ENCODE results near the gene MLKL. TPM values are rescaled to one million over a fixed set of nuclear protein-coding genes. Genes with fewer than 3 reads are reported as not detected.

The MLKL gene
- polyA plus RNA-seq, 1 donor (not counting 4 experiments of a cell fraction or from before 2014, with no cell fraction given) = 12.5 TPM

DNA sequence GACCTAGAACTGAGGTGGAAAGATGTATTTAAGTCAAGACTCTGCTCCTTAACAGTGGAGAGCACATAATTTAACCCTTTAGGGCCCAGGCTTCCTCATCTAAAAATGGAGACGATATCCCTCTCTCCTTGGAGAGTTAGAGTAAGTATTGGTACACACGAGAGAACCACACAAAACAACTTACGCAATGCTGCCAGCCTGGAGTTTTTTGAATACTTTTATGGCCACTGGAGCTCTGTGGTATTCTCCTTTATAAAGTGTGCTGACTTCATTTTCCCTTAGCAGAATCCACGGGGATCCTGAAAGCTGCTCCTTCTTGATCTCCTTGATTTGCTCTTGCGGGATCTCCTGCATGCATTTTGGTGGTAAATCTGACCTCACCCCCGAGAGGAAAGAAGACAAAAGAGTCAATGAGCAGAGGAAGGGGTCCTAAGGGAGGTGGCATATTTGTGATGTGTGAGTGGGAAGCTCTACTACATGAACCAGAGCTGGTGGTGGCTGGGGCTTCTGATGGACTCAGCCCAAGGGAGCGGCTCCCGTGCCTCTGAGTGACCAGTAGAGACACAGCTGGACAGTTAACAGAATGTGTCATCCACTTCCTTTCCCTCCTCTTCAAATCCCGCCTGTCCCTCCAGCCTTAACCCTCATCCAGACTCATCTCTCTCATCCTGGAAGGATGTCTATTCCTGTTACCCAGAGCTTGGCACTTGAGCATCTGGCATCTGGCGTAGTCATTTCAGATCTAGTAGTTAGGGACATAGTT lies 9.4 kb downstream of the MLKL start:
- no peaks in the 10 kb centered on the region for H3K9me1 ChIP-seq (ENCODE audit: control insufficient read depth, extremely low read depth, insufficient read depth, low read length)
- no peaks in the 10 kb centered on the region for H3K27me3 ChIP-seq (ENCODE audit: control insufficient read depth, extremely low read depth, insufficient read depth, low read length)
- H3K79me2 ChIP-seq (ENCODE audit: control insufficient read depth, insufficient read depth, low read length) = no peaks in the 10 kb centered on the region
- TF ChIP-seq EZH2 (IDR thresholded peaks at IDR 0.05; ENCODE audit: low read length) = no peak
- TF ChIP-seq, protein P1, sequence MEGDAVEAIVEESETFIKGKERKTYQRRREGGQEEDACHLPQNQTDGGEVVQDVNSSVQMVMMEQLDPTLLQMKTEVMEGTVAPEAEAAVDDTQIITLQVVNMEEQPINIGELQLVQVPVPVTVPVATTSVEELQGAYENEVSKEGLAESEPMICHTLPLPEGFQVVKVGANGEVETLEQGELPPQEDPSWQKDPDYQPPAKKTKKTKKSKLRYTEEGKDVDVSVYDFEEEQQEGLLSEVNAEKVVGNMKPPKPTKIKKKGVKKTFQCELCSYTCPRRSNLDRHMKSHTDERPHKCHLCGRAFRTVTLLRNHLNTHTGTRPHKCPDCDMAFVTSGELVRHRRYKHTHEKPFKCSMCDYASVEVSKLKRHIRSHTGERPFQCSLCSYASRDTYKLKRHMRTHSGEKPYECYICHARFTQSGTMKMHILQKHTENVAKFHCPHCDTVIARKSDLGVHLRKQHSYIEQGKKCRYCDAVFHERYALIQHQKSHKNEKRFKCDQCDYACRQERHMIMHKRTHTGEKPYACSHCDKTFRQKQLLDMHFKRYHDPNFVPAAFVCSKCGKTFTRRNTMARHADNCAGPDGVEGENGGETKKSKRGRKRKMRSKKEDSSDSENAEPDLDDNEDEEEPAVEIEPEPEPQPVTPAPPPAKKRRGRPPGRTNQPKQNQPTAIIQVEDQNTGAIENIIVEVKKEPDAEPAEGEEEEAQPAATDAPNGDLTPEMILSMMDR (optimal IDR thresholded peaks at IDR 0.05 in 1 of 3, IDR thresholded peaks at IDR 0.05 in 1 of 3, conservative IDR thresholded peaks at IDR 0.05 in 1 of 3; ENCODE audit: extremely low read depth in 1 of 3, insufficient read depth in 2 of 3, low read length in 3 of 3) = no peak
- no peak overlapping the region for H3K9ac ChIP-seq (ENCODE audit: control insufficient read depth, extremely low read depth, insufficient read depth, low read length)
- FAIRE-seq = no peak
- H3K36me3 ChIP-seq (ENCODE audit: control insufficient read depth in 2 of 2, extremely low read depth in 1 of 2, insufficient read depth in 2 of 2, low read length in 2 of 2) = peaks cover 13 to 17% of the 10 kb centered on the region in 2 experiments
- H3K4me1 ChIP-seq (ENCODE audit: control insufficient read depth, extremely low read depth, insufficient read depth, low read length) = peaks cover 4% of the 10 kb centered on the region
- H3K27ac ChIP-seq (ENCODE audit: control insufficient read depth, insufficient read depth, low read length) = no peak overlapping the region
- no peak overlapping the region for H2AFZ ChIP-seq (ENCODE audit: control insufficient read depth, low read length)
- no peak overlapping the region for H3K4me3 ChIP-seq (ENCODE audit: control insufficient read depth in 2 of 3, extremely low read depth in 1 of 3, insufficient read depth in 2 of 3, low read depth in 1 of 3, low read length in 3 of 3)
- peaks cover 3% of the 10 kb centered on the region for H4K20me1 ChIP-seq (ENCODE audit: control insufficient read depth, extremely low read depth, insufficient read depth, low read length)
- DNase-seq (ENCODE audit: low read depth, low spot score) = no peak
- H3K9me3 ChIP-seq (ENCODE audit: control insufficient read depth, low read depth, low read length) = no peaks in the 10 kb centered on the region
- no peak overlapping the region for H3K4me2 ChIP-seq (ENCODE audit: control insufficient read depth, extremely low read depth, insufficient read depth, low read depth, low read length)
- dilution Hi-C loops (cut with MboI; ENCODE audit: extremely low pct_ligation_motif_present, low sequenced_read_pairs) = no loop called here

DNA sequence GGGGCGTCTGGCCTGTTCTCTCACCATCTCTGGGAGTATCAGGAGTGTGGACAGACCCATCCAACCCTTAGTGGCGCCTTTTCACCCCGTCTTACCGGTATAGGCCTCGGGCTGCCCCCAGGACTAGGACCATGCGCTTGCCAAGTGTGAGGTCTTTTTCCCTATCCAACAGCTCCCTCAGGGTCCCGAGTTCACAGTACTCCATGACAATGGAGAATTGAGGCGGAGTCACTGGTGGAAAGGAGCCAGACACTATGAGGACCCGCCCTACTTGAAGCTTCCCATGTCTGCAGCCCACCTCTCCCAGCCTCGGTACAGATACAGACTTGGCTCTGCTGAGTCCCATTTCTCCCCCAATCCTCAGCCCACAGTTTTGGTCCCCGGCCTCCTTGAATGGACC lies 18.1 kb downstream of the MLKL start:
- Histone ChIP-seq H3K4me2 (ENCODE audit: control insufficient read depth, extremely low read depth, insufficient read depth, low read depth, low read length) (no peak overlapping the region), H3K4me3 (ENCODE audit: control insufficient read depth in 2 of 3, extremely low read depth in 1 of 3, insufficient read depth in 2 of 3, low read depth in 1 of 3, low read length in 3 of 3) (no peak overlapping the region), H3K79me2 (ENCODE audit: control insufficient read depth, insufficient read depth, low read length) (no peaks in the 10 kb centered on the region), H3K36me3 (ENCODE audit: control insufficient read depth in 2 of 2, extremely low read depth in 1 of 2, insufficient read depth in 2 of 2, low read length in 2 of 2) (peaks cover 10 to 11% of the 10 kb centered on the region in 2 experiments), H3K27me3 (ENCODE audit: control insufficient read depth, extremely low read depth, insufficient read depth, low read length) (no peaks in the 10 kb centered on the region), H2AFZ (ENCODE audit: control insufficient read depth, low read length) (no peak overlapping the region), H3K9me1 (ENCODE audit: control insufficient read depth, extremely low read depth, insufficient read depth, low read length) (no peaks in the 10 kb centered on the region), H3K4me1 (ENCODE audit: control insufficient read depth, extremely low read depth, insufficient read depth, low read length) (no peaks in the 10 kb centered on the region), H3K27ac (ENCODE audit: control insufficient read depth, insufficient read depth, low read length) (no peak overlapping the region), H4K20me1 (ENCODE audit: control insufficient read depth, extremely low read depth, insufficient read depth, low read length) (no peaks in the 10 kb centered on the region), H3K9ac (ENCODE audit: control insufficient read depth, extremely low read depth, insufficient read depth, low read length) (no peak overlapping the region), H3K9me3 (ENCODE audit: control insufficient read depth, low read depth, low read length) (no peaks in the 10 kb centered on the region)
- no peak for TF ChIP-seq EZH2 (IDR thresholded peaks at IDR 0.05; ENCODE audit: low read length)
- TF ChIP-seq, protein P1 (optimal IDR thresholded peaks at IDR 0.05 in 1 of 3, IDR thresholded peaks at IDR 0.05 in 1 of 3, conservative IDR thresholded peaks at IDR 0.05 in 1 of 3; ENCODE audit: extremely low read depth in 1 of 3, insufficient read depth in 2 of 3, low read length in 3 of 3) = no peak
- DNase-seq (ENCODE audit: low read depth, low spot score) (no peak), FAIRE-seq (no peak)
- dilution Hi-C loops (cut with MboI; ENCODE audit: extremely low pct_ligation_motif_present, low sequenced_read_pairs) = no loop called here

Data from keratinocyte (primary cell).